RPMI7951 (cell line): ENCODE results near the gene ABHD17C. TPM values are rescaled to one million over a fixed set of nuclear protein-coding genes. Genes with fewer than 3 reads are reported as not detected.
A peak's percentile ranks its signal among the peaks of the same experiment; 100 is the strongest.
"Not testable (repeated sequence)": the region's sequence is repeated elsewhere in the genome, so short reads cannot be mapped to it uniquely, and the experiment has no call there.

ENCODE experiments used
- DNase-seq: peaks from one replicate; pipeline ENCODE4 v3.0.0-alpha.2; 2012; ENCODE audit warnings: low read depth
- total RNA-seq: library from RNA; depleted of rRNA; stranded (reverse); fragments of >200 nt; shearing (Covaris generic); gene quantifications from 2 replicates; pipeline ENCODE4 v1.2.3, GENCODE V29; 2014; rRNA removed

ABHD17C gene
- 4.5 and 7.0 TPM in 2 replicates for total RNA-seq

DNA sequence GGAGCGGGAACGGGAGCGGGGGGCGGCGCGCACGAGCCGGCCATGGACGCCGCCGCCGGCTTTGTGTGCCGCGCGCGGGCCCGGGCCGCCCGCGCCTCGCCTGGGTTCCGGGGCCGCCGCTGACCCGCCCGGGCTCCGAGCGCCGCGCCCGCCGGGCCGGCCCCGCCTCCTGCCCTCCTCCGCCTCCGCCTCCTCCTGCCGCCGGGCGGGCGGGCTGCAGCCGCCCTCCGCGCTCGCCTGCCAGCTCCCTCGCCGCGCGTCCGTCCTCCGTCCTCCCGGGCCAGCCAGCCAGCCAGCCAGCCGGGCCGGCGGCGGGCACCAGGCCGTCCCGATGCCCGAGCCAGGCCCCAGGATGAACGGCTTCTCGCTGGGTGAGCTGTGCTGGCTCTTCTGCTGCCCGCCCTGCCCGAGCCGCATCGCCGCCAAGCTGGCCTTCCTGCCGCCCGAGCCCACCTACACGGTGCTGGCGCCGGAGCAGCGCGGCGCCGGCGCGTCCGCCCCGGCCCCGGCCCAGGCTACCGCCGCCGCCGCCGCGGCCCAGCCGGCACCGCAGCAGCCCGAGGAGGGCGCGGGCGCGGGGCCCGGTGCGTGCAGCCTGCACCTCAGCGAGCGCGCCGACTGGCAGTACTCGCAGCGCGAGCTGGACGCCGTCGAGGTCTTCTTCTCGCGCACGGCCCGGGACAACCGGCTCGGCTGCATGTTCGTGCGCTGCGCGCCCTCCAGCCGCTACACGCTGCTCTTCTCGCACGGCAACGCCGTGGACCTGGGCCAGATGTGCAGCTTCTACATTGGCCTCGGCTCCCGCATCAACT, at the start of gene ABHD17C:
Gene ABHD17C, plus strand, starts transcription at position 212 of the 812 bp plus-strand sequence. Its CDS starts 120 bp downstream, at position 332.
- DNase-seq: peak; percentile 71

DNA sequence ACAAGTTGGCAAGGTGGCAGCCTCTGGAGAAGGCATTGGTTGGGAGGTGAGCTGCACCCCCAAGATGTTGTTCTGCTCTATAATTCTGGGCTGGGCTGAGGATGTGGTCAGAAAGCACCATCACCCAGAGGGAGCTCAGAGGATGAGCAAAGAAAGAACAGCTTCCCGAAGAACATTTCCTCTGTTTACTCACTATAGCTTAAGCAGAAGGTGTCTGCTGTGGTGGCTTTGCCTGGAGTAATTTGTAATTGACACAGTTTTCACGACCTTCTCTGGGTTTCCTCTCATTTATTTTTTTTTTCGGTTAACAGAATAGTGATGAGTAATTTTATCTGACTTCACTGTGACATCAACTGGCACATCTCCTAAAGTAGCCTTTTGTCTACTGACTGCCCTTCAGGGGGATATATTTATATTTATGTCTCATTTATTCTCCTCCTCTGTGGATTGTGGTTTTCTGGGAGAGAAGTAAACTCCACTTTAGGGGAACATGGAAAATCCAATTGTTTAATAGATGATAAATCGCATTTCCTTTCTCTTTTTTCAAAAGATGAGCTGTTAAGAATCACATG, 49.5 kb upstream of the ABHD17C start:
- peak; percentile 76 for DNase-seq

DNA sequence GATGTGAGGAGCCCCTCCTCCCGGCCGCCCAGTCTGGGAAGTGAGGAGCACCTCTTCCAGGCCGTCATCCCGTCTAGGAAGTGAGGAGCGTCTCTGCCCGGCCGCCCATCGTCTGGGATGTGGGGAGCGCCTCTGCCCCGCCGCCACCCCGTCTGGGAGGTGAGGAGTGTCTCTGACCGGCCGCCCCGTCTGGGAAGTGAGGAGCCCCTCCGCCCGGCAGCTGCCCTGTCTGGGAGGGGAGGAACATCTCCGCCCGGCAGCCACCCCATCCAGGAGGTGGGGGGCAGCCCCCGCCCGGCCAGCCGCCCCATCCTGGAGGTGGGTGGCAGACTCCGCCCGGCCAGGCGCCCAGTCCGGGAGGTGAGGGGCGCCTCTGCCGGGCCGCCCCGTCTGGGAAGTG, 47.7 kb upstream of the ABHD17C start:
- not testable (repeated sequence) for DNase-seq

DNA sequence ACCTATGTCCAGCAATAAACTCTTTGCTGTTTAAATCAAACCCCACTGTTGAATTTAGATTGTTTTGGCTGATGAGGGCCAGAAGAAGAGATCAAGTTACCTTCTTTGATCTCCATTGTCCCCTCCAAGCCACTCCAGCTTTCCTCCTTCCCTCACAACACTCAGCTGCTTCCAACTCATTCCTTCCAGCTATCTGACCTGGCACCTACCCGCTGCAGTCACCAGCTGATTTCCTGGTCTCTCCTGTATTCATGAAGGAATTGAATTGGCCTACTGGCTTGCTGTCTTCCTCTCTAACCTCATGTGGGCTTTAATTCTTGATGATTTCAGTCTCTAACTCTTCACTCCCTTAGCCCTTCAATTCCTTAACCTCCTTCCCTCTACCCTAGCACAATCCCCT, 40.8 kb upstream of the ABHD17C start:
- no peak for DNase-seq

- no peak for DNase-seq
These were observed 35.7 kb upstream of the ABHD17C start for GRCh38 chr15:80659375-80659774.

GRCh38 chr15:80660119-80660518, 35.0 kb upstream of the ABHD17C start:
- DNase-seq: peak; percentile 59

- DNase-seq: no peak
These were observed 33.0 kb upstream of the ABHD17C start for GRCh38 chr15:80662129-80662528.

GRCh38 chr15:80662757-80663553, 32.2 kb upstream of the ABHD17C start:
- DNase-seq: no peak

GRCh38 chr15:80665151-80665550, 30.0 kb upstream of the ABHD17C start:
- no peak for DNase-seq

GRCh38 chr15:80667936-80668335, 27.2 kb upstream of the ABHD17C start:
- DNase-seq: no peak

DNA sequence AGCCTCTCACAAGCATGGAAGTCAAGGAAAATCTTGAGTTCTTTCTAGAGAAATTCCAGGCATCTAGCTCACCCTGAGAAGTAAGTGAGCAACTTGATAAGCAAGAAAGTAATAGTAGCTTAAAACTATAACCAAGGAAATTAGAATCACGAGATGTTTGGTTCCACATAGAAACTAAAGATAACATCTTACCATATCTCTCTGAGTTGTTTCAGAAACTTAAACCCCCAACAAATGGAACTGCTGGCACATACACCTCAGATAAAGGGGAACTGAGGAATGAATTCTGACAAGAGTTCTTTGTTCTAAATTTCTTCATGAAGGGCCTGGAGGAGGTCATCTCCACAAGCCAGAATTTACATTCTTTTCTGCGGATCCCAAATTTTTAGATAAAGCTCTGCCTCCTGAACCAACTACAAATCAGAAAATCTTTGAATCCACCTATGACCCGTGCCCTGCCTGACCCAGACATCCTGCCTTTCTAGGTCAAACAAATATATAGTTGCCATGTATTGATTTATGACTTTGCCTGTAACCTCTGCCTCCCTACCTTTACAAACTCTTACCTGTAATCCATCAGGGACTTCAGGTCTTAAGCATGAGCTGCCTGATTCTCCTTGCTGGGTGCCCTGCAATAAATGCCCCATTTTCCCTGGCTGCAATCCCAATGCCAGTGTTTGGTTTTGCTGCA, 26.4 kb upstream of the ABHD17C start:
- DNase-seq: no peak

- peak; percentile 42 for DNase-seq
These were observed 25.3 kb upstream of the ABHD17C start for GRCh38 chr15:80669663-80670273.

DNA sequence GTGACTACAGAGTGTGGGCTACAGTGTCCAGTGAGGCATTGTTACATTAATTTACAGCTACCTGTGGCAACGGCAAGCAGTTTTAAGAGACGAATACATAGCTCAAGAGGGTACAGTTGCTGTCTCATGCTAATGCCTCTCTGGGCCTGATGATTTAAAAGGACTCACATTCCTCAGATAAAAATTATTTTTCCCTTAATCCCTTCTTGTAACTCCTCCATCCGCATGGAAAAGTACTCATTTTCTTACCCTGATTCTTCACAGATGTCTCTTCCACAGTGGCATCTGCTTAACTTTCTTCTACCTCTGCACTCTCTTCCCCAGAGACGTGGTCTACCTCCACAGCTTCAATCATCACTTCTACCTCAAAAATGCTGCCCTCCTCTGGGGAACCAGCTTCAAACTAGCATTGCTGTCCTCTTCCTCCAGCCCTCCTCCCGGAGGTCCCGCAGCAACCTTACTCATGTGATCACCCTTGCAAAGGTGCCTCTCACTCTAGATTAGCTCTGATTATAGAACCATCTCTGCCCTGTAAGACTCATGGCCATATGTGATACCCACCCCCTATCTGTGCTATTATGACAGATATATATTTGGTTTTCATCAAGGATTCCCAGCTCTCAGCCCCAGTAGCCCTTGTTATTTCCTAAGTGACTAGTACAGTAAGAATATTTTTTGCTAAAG, 21.4 kb upstream of the ABHD17C start:
- no peak for DNase-seq

DNA sequence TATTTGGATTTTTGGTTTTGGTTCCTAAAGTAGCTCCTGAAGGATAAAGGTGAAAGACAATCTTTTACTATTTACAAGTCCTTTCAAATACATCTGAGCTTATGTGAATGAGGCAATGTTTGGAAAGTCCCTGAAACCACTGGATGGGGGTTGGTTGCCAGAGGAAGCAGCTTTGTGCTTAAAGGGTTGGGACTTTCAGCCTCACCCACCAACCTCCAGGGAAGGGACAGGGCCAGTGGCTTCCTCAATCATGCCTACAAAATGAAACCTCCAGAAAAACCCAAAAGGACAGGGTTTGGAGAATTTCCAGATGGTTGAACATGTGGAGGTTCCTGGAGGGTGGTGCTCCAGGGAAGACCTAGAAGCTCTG, 20.9 kb upstream of the ABHD17C start:
- no peak for DNase-seq

- no peak for DNase-seq
These were observed 18.1 kb upstream of the ABHD17C start for GRCh38 chr15:80677041-80677440.

DNA sequence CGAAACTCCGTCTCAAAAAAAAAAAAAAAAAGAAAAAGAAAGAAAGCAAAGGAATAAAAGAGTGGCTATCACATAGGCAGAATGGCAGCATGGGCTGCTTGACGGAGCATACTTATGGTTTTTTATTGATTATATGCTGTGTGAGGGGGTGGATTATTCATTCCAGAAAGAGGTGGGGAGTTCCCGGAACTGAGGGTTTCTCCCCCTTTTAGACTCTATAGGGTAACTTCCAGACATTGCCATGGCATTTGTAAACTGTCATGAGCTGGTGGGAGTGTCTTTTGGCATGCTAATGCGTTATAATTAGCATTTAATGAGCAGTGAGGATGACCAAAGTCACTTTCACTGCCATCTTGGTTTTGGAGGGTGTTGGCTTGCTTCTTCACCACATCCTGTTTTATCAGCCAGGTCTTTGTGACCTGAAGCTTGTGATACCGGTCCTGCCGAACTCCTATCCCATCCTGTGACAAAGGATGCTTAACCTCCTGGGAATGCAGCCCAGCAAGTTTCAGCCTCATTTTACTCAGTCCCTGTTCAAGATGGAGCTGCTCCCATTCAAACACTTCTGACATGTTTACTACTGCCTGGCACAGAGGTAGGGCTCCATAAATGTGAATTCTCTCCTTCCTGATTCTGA, 15.8 kb upstream of the ABHD17C start:
- no peak for DNase-seq

- DNase-seq: no peak
These were observed 15.3 kb upstream of the ABHD17C start for GRCh38 chr15:80679804-80680175.

DNA sequence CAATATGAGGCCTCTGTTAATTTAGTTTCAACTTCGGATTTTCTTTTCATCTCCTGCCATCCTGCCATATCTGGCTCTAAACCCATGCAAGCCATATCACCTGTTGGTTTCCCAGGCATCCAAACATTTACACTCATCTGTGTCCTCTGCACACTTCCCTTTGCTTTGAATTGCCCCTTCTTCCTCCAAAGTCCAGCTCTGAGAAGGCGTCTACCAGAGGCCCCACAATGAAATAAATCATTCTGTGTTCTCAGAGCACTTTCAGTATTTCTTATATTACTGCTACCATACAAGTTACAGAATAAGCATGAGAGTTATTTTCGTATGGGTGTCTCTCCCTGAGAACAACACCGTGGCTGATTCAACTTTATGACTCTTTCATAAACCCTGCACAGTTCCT, 12.9 kb upstream of the ABHD17C start:
- DNase-seq: no peak

DNA sequence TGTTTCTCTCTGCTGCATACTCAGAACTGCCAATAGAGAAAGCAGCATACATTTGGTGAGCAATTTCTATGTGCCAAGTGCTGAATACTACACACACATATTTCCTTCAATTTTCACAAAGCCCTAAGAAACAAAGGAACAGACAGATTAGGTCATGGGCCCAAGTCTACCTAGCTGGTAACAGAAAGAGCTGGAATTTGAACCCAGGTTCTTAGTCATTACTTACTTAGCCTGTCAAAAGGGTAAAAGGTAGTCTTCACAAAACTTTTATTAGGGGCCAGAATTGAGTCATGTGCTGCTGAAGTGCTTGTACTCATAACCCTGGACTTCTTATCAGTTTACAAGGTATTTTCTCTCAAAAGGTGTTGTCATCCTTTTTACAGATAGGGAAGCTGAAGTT, 10.4 kb upstream of the ABHD17C start:
- DNase-seq: no peak

DNA sequence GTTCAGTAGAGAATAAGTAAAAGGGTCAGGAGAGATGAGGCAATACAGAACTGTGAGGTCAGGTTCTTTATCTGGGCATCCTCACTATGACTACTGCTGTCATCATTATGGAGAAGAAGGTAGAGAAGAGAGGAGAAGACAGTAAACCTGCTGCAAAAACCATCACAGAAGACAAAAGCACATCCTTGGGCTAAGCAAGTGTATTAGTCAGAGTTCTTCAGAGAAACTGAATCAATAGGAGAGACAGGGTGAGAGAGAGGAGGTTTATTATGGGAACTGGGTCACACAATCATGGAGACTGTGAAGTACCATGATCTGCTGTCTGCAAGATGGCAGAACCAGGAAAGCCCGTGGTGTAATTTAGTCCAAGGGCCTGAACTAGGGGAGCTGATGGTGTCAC, 9.5 kb upstream of the ABHD17C start:
- DNase-seq: no peak

- no peak for DNase-seq
These were observed 5.8 kb upstream of the ABHD17C start for GRCh38 chr15:80689294-80689693.
